IMR-90 (cell line): ENCODE data around the gene UBE2E2. TPM values are rescaled to one million over a fixed set of nuclear protein-coding genes. Genes with fewer than 3 reads are reported as not detected.

Experiments used
- ATAC-seq: fragments of 200-7000 bp; cut with Tn5 transposase; 2 replicates; pipeline ENCODE4 v1.9.1; 2020; ENCODE audit warnings: low read depth, mild to moderate bottlenecking, moderate library complexity
- BruUV-seq: library from RNA; stranded (reverse); fragments of 400-500 nt; replicated peaks from 2 replicates; lab custom pipeline; 2021; lab: Mats Ljungman, UMichigan
- CTCF ChIA-PET: fragments of 300-600 bp; formaldehyde crosslinking; extraction: SDS; loops from one replicate; lab custom pipeline; 2021; ENCODE audit warnings: antibody characterized with exemption; lab: Yijun Ruan, JAX
- POLR2A ChIA-PET: fragments of 300-600 bp; sonication (Branson Sonifier 250); formaldehyde crosslinking; loops from one replicate; lab custom pipeline; 2022; ENCODE audit warnings: antibody characterized with exemption; ENCODE audit not compliant: unreplicated experiment; lab: Charles Lee
- DNase-seq: peaks from one replicate; pipeline ENCODE4 v3.0.0; 2013
- H2AFZ ChIP-seq: replicated peaks from 2 replicates; pipeline ENCODE3; 2013; ENCODE audit warnings: low read length, mild to moderate bottlenecking; ENCODE audit not compliant: poor library complexity
- H2AK5ac ChIP-seq: 2 replicates; pipeline ENCODE4 v1.6.1; 2013; ENCODE audit warnings: low read depth, low read length, inconsistent platforms
- H2AK9ac ChIP-seq: replicated peaks from 2 replicates; pipeline ENCODE3; 2013; ENCODE audit warnings: mild to moderate bottlenecking, low read depth, low read length, moderate library complexity; ENCODE audit not compliant: poor library complexity
- H2BK120ac ChIP-seq: 2 replicates; pipeline ENCODE4 v1.6.1; 2013; ENCODE audit warnings: low read depth, low read length, inconsistent platforms
- H2BK15ac ChIP-seq: 3 replicates; pipeline ENCODE4 v1.6.1; 2013; ENCODE audit warnings: low read depth, low read length, inconsistent platforms
- H2BK20ac ChIP-seq: 2 replicates; pipeline ENCODE4 v1.6.1; 2013; ENCODE audit warnings: low read depth, mild to moderate bottlenecking, inconsistent platforms, low read length, moderate library complexity
- H2BK5ac ChIP-seq: 2 replicates; pipeline ENCODE4 v1.6.1; 2013; ENCODE audit warnings: mild to moderate bottlenecking, low read depth, low read length, inconsistent platforms; ENCODE audit not compliant: poor library complexity, severe bottlenecking
- H3K14ac ChIP-seq: replicated peaks from 2 replicates; pipeline ENCODE4 v1.6.1; 2013; ENCODE audit warnings: low read depth, low read length, inconsistent platforms
- H3K18ac ChIP-seq: 2 replicates; pipeline ENCODE4 v1.6.1; 2013; ENCODE audit warnings: low read depth, low read length, control low read depth
- H3K23ac ChIP-seq: 2 replicates; pipeline ENCODE4 v1.6.1; 2013; ENCODE audit warnings: low read depth, low read length, inconsistent platforms
- H3K27ac ChIP-seq: 2 replicates; pipeline ENCODE4 v1.5.1; 2013; ENCODE audit warnings: mild to moderate bottlenecking, control low read depth, low read length; ENCODE audit not compliant: insufficient read depth
- H3K27me3 ChIP-seq: 2 replicates; pipeline ENCODE4 v1.6.1; 2013; ENCODE audit warnings: low read length; ENCODE audit not compliant: control insufficient read depth, insufficient read depth
- H3K36me3 ChIP-seq: 2 replicates; pipeline ENCODE4 v1.6.1; 2013; ENCODE audit warnings: low read length, mixed read lengths; ENCODE audit not compliant: control insufficient read depth, insufficient read depth
- H3K4ac ChIP-seq: 2 replicates; pipeline ENCODE4 v1.6.1; 2013; ENCODE audit warnings: low read depth, low read length, inconsistent platforms
- H3K4me1 ChIP-seq: 2 replicates; pipeline ENCODE4 v1.6.1; 2013; ENCODE audit warnings: low read length, mixed read lengths; ENCODE audit not compliant: control insufficient read depth, insufficient read depth
- H3K4me2 ChIP-seq: 2 replicates; pipeline ENCODE4 v1.6.1; 2013; ENCODE audit warnings: low read depth, mild to moderate bottlenecking, control low read depth, low read length, moderate library complexity
- H3K4me3 ChIP-seq: 2 replicates; pipeline ENCODE4 v1.5.1; 2013; ENCODE audit warnings: low read depth, mild to moderate bottlenecking, control low read depth, low read length, moderate library complexity; ENCODE audit not compliant: insufficient read depth
- H3K56ac ChIP-seq: 2 replicates; pipeline ENCODE4 v1.6.1; 2013; ENCODE audit warnings: low read length, inconsistent platforms; ENCODE audit not compliant: insufficient read depth; ENCODE audit errors: extremely low read depth
- H3K79me1 ChIP-seq, 2 experiments: 2 replicates each; pipeline ENCODE4 v1.6.1; 2013; ENCODE audit warnings: low read length in 2 of 2, inconsistent platforms in 1 of 2, low read depth in 1 of 2
- H3K9ac ChIP-seq: 2 replicates; pipeline ENCODE4 v1.6.1; 2013; ENCODE audit warnings: low read depth, low read length, control low read depth
- H3K9me1 ChIP-seq: 2 replicates; pipeline ENCODE4 v1.6.1; 2013; ENCODE audit warnings: low read length, inconsistent platforms; ENCODE audit not compliant: insufficient read depth
- H3K9me3 ChIP-seq: 2 replicates; pipeline ENCODE4 v1.6.1; 2013; ENCODE audit warnings: low read length; ENCODE audit not compliant: control insufficient read depth, insufficient read depth
- H4K20me1 ChIP-seq: 2 replicates; pipeline ENCODE4 v1.6.1; 2013; ENCODE audit warnings: low read length, inconsistent platforms; ENCODE audit not compliant: insufficient read depth
- H4K5ac ChIP-seq: 2 replicates; pipeline ENCODE4 v1.6.1; 2013; ENCODE audit warnings: mild to moderate bottlenecking, low read depth, low read length, control low read depth
- H4K8ac ChIP-seq, 2 experiments: 2 replicates each; pipeline ENCODE4 v1.6.1; 2013; ENCODE audit warnings: low read depth in 2 of 2, low read length in 2 of 2, control low read depth in 1 of 2, inconsistent platforms in 1 of 2
- H4K91ac ChIP-seq: 2 replicates; pipeline ENCODE4 v1.6.1; 2013; ENCODE audit warnings: low read depth, low read length, inconsistent platforms; ENCODE audit not compliant: insufficient read depth
- BHLHE40 ChIP-seq: fragments of 150-350 bp; IDR thresholded peaks from 2 replicates; pipeline ENCODE4 v1.6.1; 2016; ENCODE audit warnings: mild to moderate bottlenecking, low read depth, low read length
- CEBPB ChIP-seq: IDR thresholded peaks from 2 replicates; pipeline ENCODE4 v1.6.1; 2012; ENCODE audit warnings: low read depth, low read length, improper control_type of control experiment
- CHD1 ChIP-seq: IDR thresholded peaks from 2 replicates; pipeline ENCODE4 v1.6.1; 2012; ENCODE audit warnings: low read depth, low read length, improper control_type of control experiment
- MAFK ChIP-seq: IDR thresholded peaks from 2 replicates; pipeline ENCODE4 v1.6.1; 2012; ENCODE audit warnings: low read depth, low read length, improper control_type of control experiment
- MXI1 ChIP-seq: IDR thresholded peaks from 2 replicates; pipeline ENCODE4 v1.6.1; 2012; ENCODE audit warnings: low read depth, mild to moderate bottlenecking, low read length, moderate library complexity, borderline replicate concordance
- NFE2L2 ChIP-seq: fragments of 150-350 bp; IDR thresholded peaks from 2 replicates; pipeline ENCODE4 v1.6.1; 2016; ENCODE audit warnings: low read depth, mild to moderate bottlenecking, low read length
- POLR2A ChIP-seq: IDR thresholded peaks from 2 replicates; pipeline ENCODE4 v1.6.1; 2012; ENCODE audit warnings: mild to moderate bottlenecking, low read depth, low read length
- RAD21 ChIP-seq: IDR thresholded peaks from 2 replicates; pipeline ENCODE4 v1.6.1; 2012; ENCODE audit warnings: low read length, improper control_type of control experiment
- RFX5 ChIP-seq: IDR thresholded peaks from 2 replicates; pipeline ENCODE4 v1.8.0; 2012; ENCODE audit warnings: low read depth, mild to moderate bottlenecking, low read length, moderate library complexity
- SMC3 ChIP-seq: fragments of 150-350 bp; IDR thresholded peaks from 2 replicates; pipeline ENCODE4 v1.6.1; 2016; ENCODE audit warnings: low read depth, mild to moderate bottlenecking, antibody characterized with exemption, low read length, moderate library complexity
- WGBS, 2 experiments: methylation state at CpG; one replicate each; pipeline versions ENCODE4 v1.1.5 to v1.1.7; 2013; ENCODE audit warnings: missing lambda C conversion rate in 2 of 2; ENCODE audit not compliant: insufficient read length in 1 of 2; ENCODE audit errors: extremely low coverage in 2 of 2; 5-methylcytosine and 5-hydroxymethylcytosine counted together
- dilution Hi-C: fragments of 300-500 bp; cut with HindIII; formaldehyde crosslinking; loops from one replicate; pipeline ENCODE4 v1.14.3; 2018; ENCODE audit warnings: low sequenced_read_pairs; ENCODE audit not compliant: unreplicated experiment
- in situ Hi-C: fragments of 300-500 bp; cut with MboI; formaldehyde crosslinking; loops from 3 replicates; pipeline ENCODE4 v1.14.3; 2019; ENCODE audit warnings: low sequenced_read_pairs, inconsistent platforms, mixed read lengths
- intact Hi-C: fragments of 100-400 bp; cut with micrococcal nuclease; formaldehyde crosslinking; loops from 2 replicates; pipeline ENCODE4 v1.10.0; 2022
- polyA plus RNA-seq, 3 experiments: library from polyadenylated mRNA; depleted of rRNA; stranded (reverse); fragments of >200 nt; gene quantifications; 2 replicates each; pipeline ENCODE4 v1.2.3, GENCODE V29; 2012; ENCODE audit warnings: low replicate concordance in 1 of 3
- total RNA-seq: library from RNA; depleted of rRNA; stranded (reverse); fragments of >200 nt; gene quantifications from 2 replicates; pipeline ENCODE4 v1.2.3, GENCODE V29; 2012
- TF ChIP-seq, protein P1 (sequence below): fragments of 150-350 bp; IDR thresholded peaks from 2 replicates; pipeline ENCODE4 v1.6.1; 2016; ENCODE audit warnings: low read depth, mild to moderate bottlenecking, low read length, moderate library complexity, borderline replicate concordance

The UBE2E2 gene
- total and polyA plus RNA-seq, 2 of the 4 experiments (the other 2 are of a cell fraction), result 18.6 to 32.7 TPM

DNA sequence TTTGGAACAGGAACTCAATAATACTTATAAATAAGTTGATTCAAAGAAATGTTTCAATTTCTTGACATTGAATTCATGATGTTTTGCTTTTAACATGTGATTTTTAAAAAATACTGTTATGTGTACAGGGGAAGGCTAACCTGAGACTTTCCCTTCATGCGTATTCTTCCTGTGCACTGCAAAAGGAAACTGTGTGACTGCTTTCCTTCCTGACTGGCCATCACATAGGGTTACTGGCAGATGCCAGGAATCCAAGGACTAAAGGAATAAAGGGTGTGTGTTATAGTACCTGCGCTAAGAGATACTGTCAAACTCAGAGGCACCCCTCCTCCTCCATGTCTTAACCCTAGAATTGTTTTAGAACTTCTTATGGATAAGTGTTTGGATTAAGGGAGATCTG is 236.0 kb downstream of the UBE2E2 start:
- ATAC-seq (no peak), DNase-seq (no peak)
- Histone ChIP-seq H2AFZ (no peak overlapping the region), H3K79me1 (peaks cover 7% of the 10 kb centered on the region in 2 experiments; a peak in 3 of 4 replicates), H4K91ac (no peak overlapping the region), H4K20me1 (peaks cover 3% of the 10 kb centered on the region; the same call in 1 of the 2 replicates), H3K18ac (no peak overlapping the region), H3K4me2 (no peak overlapping the region), H3K9me1 (peaks cover 4% of the 10 kb centered on the region; the same call in 1 of the 2 replicates), H3K27me3 (no peaks in the 10 kb centered on the region), H2BK20ac (no peak overlapping the region), H3K9ac (no peak overlapping the region), H2BK5ac (no peak overlapping the region), H2BK120ac (no peak overlapping the region), H4K8ac (no peak overlapping the region), H3K27ac (no peak overlapping the region), H3K4me1 (peaks cover 1% of the 10 kb centered on the region; the same call in 1 of the 2 replicates), H3K9me3 (no peaks in the 10 kb centered on the region), H3K36me3 (no peaks in the 10 kb centered on the region), H3K56ac (no peak overlapping the region), H3K14ac (no peak overlapping the region), H4K5ac (no peak overlapping the region), H2AK5ac (no peak overlapping the region), H2AK9ac (no peak overlapping the region), H3K23ac (no peak overlapping the region), H3K4ac (no peak overlapping the region), H3K4me3 (no peak overlapping the region), H2BK15ac (no peak overlapping the region)
- in situ Hi-C loops (no loop called here), dilution Hi-C loops (no loop called here), intact Hi-C loops (no loop called here)
- WGBS, 2 experiments, result no CpG with 5 or more reads among the region's 2 CpGs
- no peak for TF ChIP-seq RAD21
- no peak for TF ChIP-seq CEBPB
- no peak for TF ChIP-seq MAFK
- no peak for TF ChIP-seq CHD1
- TF ChIP-seq NFE2L2, result no peak
- TF ChIP-seq, protein P1, sequence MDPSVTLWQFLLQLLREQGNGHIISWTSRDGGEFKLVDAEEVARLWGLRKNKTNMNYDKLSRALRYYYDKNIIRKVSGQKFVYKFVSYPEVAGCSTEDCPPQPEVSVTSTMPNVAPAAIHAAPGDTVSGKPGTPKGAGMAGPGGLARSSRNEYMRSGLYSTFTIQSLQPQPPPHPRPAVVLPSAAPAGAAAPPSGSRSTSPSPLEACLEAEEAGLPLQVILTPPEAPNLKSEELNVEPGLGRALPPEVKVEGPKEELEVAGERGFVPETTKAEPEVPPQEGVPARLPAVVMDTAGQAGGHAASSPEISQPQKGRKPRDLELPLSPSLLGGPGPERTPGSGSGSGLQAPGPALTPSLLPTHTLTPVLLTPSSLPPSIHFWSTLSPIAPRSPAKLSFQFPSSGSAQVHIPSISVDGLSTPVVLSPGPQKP, result no peak
- no peak for TF ChIP-seq BHLHE40
- TF ChIP-seq POLR2A, result no peak
- TF ChIP-seq SMC3, result no peak
- TF ChIP-seq RFX5, result no peak
- no peak for TF ChIP-seq MXI1
- BruUV-seq, result no TSS peak
- ChIA-PET CTCF (no interaction called here), POLR2A (no interaction called here)
